HG03103 (cell line): ENCODE measurements around the gene DLEC1.
"Not testable (repeated sequence)": the region's sequence is repeated elsewhere in the genome, so short reads cannot be mapped to it uniquely, and the experiment has no call there.

Experiments used
- ATAC-seq: cut with Tn5 transposase; IDR thresholded peaks from one replicate; pipeline ENCODE4 v1.9.1; 2021; ENCODE audit warnings: low read depth; ENCODE audit not compliant: unreplicated experiment

DLEC1 gene

GRCh38 chr3:38034335-38034734, 4.7 kb upstream of the DLEC1 start:
- ATAC-seq = not testable (repeated sequence)

- no peak for ATAC-seq
Measured at GRCh38 chr3:38036286-38036685, 2.7 kb upstream of the DLEC1 start.

GRCh38 chr3:38036906-38037305, 2.1 kb upstream of the DLEC1 start:
- no peak for ATAC-seq

- ATAC-seq = no peak
Measured at GRCh38 chr3:38038447-38038911, 529 bp upstream of the DLEC1 start.

- ATAC-seq = peak; percentile 62
Measured at GRCh38 chr3:38039899-38040261, 872 bp downstream of the DLEC1 start.

GRCh38 chr3:38040401-38040800, 1.4 kb downstream of the DLEC1 start:
- no peak for ATAC-seq

- ATAC-seq = no peak
Measured at GRCh38 chr3:38043486-38043885, 4.5 kb downstream of the DLEC1 start.

GRCh38 chr3:38046027-38046426, 7.0 kb downstream of the DLEC1 start:
- ATAC-seq = no peak

GRCh38 chr3:38046821-38047220, 7.8 kb downstream of the DLEC1 start:
- no peak for ATAC-seq

- ATAC-seq = no peak
Measured at GRCh38 chr3:38047896-38048295, 8.9 kb downstream of the DLEC1 start.

GRCh38 chr3:38049358-38050126, 10.5 kb downstream of the DLEC1 start:
- no peak for ATAC-seq

GRCh38 chr3:38051131-38051530, 12.1 kb downstream of the DLEC1 start:
- ATAC-seq = no peak

- not testable (repeated sequence) for ATAC-seq
Measured at GRCh38 chr3:38053286-38053685, 14.3 kb downstream of the DLEC1 start.

- ATAC-seq = not testable (repeated sequence)
Measured at GRCh38 chr3:38053813-38054498, 14.9 kb downstream of the DLEC1 start.

GRCh38 chr3:38054499-38055001, 15.5 kb downstream of the DLEC1 start:
- no peak for ATAC-seq

GRCh38 chr3:38059148-38059547, 20.1 kb downstream of the DLEC1 start:
- ATAC-seq = no peak

GRCh38 chr3:38059591-38059990, 20.6 kb downstream of the DLEC1 start:
- no peak for ATAC-seq

- ATAC-seq = no peak
Measured at GRCh38 chr3:38062809-38063208, 23.8 kb downstream of the DLEC1 start.

- ATAC-seq = not testable (repeated sequence)
Measured at GRCh38 chr3:38064453-38064852, 25.4 kb downstream of the DLEC1 start.

GRCh38 chr3:38067508-38068233, 28.7 kb downstream of the DLEC1 start:
- ATAC-seq = no peak

GRCh38 chr3:38070013-38070412, 31.0 kb downstream of the DLEC1 start:
- ATAC-seq = no peak
